ENCODE data around the gene RNMT. TPM values are rescaled to one million over a fixed set of nuclear protein-coding genes. Genes with fewer than 3 reads are reported as not detected.

RNMT gene
- total and polyA plus RNA-seq, 2 donors from 2014 or later: 16.5 to 32.4 TPM

GRCh38 chr18:13809531-13810255, 83.2 kb downstream of the RNMT start:
- Histone ChIP-seq H3K9me3 (ENCODE audit: control insufficient read depth in 2 of 3, insufficient read depth in 1 of 3, low read length in 3 of 3) (no peaks in the 10 kb centered on the region), H3K36me3 (ENCODE audit: control insufficient read depth in 2 of 3, insufficient read depth in 3 of 3, low read length in 3 of 3) (no peaks in the 10 kb centered on the region), H3K4me1 (ENCODE audit: control insufficient read depth in 2 of 3, insufficient read depth in 2 of 3, low read depth in 1 of 3, low read length in 3 of 3) (no peaks in the 10 kb centered on the region), H3K4me3 (ENCODE audit: low read length in 3 of 3) (no peak overlapping the region), H3K27ac (ENCODE audit: low read depth in 2 of 2, low read length in 2 of 2) (no peak overlapping the region), H3K27me3 (ENCODE audit: control insufficient read depth, insufficient read depth, low read length) (no peaks in the 10 kb centered on the region), H3K9ac (ENCODE audit: low read length in 3 of 3) (no peak overlapping the region)
- peak in 3 of 5 donors; percentile 58 to 79 (median 76) for DNase-seq
- intact Hi-C loops (cut with DNase I): no loop called here
- no peak for FAIRE-seq
- no peak for TF ChIP-seq CTCF (IDR thresholded peaks at IDR 0.05; ENCODE audit: borderline replicate concordance, extremely low read depth, insufficient read depth)

GRCh38 chr18:13810950-13811485, 84.5 kb downstream of the RNMT start:
- intact Hi-C loops (cut with DNase I): no loop called here
- Histone ChIP-seq H3K9me3 (ENCODE audit: control insufficient read depth in 2 of 3, insufficient read depth in 1 of 3, low read length in 3 of 3) (no peaks in the 10 kb centered on the region), H3K4me3 (ENCODE audit: low read length in 3 of 3) (no peak overlapping the region), H3K27me3 (ENCODE audit: control insufficient read depth, insufficient read depth, low read length) (no peaks in the 10 kb centered on the region), H3K36me3 (ENCODE audit: control insufficient read depth in 2 of 3, insufficient read depth in 3 of 3, low read length in 3 of 3) (no peaks in the 10 kb centered on the region), H3K9ac (ENCODE audit: low read length in 3 of 3) (no peak overlapping the region), H3K4me1 (ENCODE audit: control insufficient read depth in 2 of 3, insufficient read depth in 2 of 3, low read depth in 1 of 3, low read length in 3 of 3) (no peaks in the 10 kb centered on the region), H3K27ac (ENCODE audit: low read depth in 2 of 2, low read length in 2 of 2) (no peak overlapping the region)
- FAIRE-seq (no peak), DNase-seq (no peak)
- no peak for TF ChIP-seq CTCF (IDR thresholded peaks at IDR 0.05; ENCODE audit: borderline replicate concordance, extremely low read depth, insufficient read depth)

GRCh38 chr18:13811993-13812392, 85.5 kb downstream of the RNMT start:
- H3K4me3 ChIP-seq (ENCODE audit: low read length in 3 of 3): no peak overlapping the region
- intact Hi-C loops (cut with DNase I): no loop called here
- H3K4me1 ChIP-seq (ENCODE audit: control insufficient read depth in 2 of 3, insufficient read depth in 2 of 3, low read depth in 1 of 3, low read length in 3 of 3): no peaks in the 10 kb centered on the region
- no peak for TF ChIP-seq CTCF (IDR thresholded peaks at IDR 0.05; ENCODE audit: borderline replicate concordance, extremely low read depth, insufficient read depth)
- no peak overlapping the region for H3K27ac ChIP-seq (ENCODE audit: low read depth in 2 of 2, low read length in 2 of 2)
- H3K36me3 ChIP-seq (ENCODE audit: control insufficient read depth in 2 of 3, insufficient read depth in 3 of 3, low read length in 3 of 3): no peaks in the 10 kb centered on the region
- DNase-seq: no peak
- H3K9ac ChIP-seq (ENCODE audit: low read length in 3 of 3): no peak overlapping the region
- no peak for FAIRE-seq
- H3K9me3 ChIP-seq (ENCODE audit: control insufficient read depth in 2 of 3, insufficient read depth in 1 of 3, low read length in 3 of 3): no peaks in the 10 kb centered on the region
- H3K27me3 ChIP-seq (ENCODE audit: control insufficient read depth, insufficient read depth, low read length): no peaks in the 10 kb centered on the region
